Loucy (cell line): Measurements from ENCODE around the gene PRXL2A.

Experiments used
- H2AFZ ChIP-seq: fragments of 200-600 bp; sonication (generic); 2 replicates; pipeline ENCODE4 v1.6.0; 2016; ENCODE audit warnings: antibody characterized with exemption, mild to moderate bottlenecking, low read length, moderate library complexity
- H3F3A ChIP-seq: fragments of 200-600 bp; 2 replicates; pipeline ENCODE4 v1.6.0; 2016; ENCODE audit warnings: antibody characterized with exemption, low read depth, mild to moderate bottlenecking
- H3K27me3 ChIP-seq: fragments of 200-600 bp; sonication (generic); 2 replicates; pipeline ENCODE4 v1.6.1; 2014; ENCODE audit warnings: low read length, mild to moderate bottlenecking; ENCODE audit not compliant: insufficient read depth, poor library complexity, severe bottlenecking
- H3K36me3 ChIP-seq: fragments of 200-600 bp; sonication (generic); 2 replicates; pipeline ENCODE4 v1.6.1; 2016; ENCODE audit warnings: low read length; ENCODE audit not compliant: insufficient read depth
- H3K4me1 ChIP-seq: fragments of 200-600 bp; sonication (generic); 2 replicates; pipeline ENCODE4 v1.5.1; 2014; ENCODE audit warnings: low read length, mild to moderate bottlenecking; ENCODE audit not compliant: insufficient read depth, poor library complexity, severe bottlenecking
- H3K4me2 ChIP-seq: fragments of 200-600 bp; sonication (generic); 2 replicates; pipeline ENCODE4 v1.6.0; 2014; ENCODE audit warnings: antibody characterized with exemption, low read length, low read depth, mild to moderate bottlenecking; ENCODE audit not compliant: poor library complexity, severe bottlenecking
- H3K4me3 ChIP-seq: fragments of 200-600 bp; sonication (generic); 2 replicates; pipeline ENCODE4 v1.5.1; 2014; ENCODE audit warnings: low read length, mild to moderate bottlenecking, mixed read lengths; ENCODE audit not compliant: poor library complexity, severe bottlenecking
- H3K79me2 ChIP-seq: fragments of 200-600 bp; sonication (generic); 2 replicates; pipeline ENCODE4 v1.6.1; 2014; ENCODE audit warnings: low read length; ENCODE audit not compliant: insufficient read depth
- H3K9ac ChIP-seq: fragments of 200-600 bp; sonication (generic); 2 replicates; pipeline ENCODE4 v1.6.0; 2014; ENCODE audit warnings: mild to moderate bottlenecking, low read depth, low read length, moderate library complexity; ENCODE audit not compliant: poor library complexity, severe bottlenecking
- H3K9me2 ChIP-seq: fragments of 200-600 bp; sonication (generic); replicated peaks from 2 replicates; pipeline ENCODE4 v1.6.1; 2016; ENCODE audit warnings: low read depth, low read length, mixed read lengths
- H3K9me3 ChIP-seq: fragments of 200-600 bp; sonication (generic); 2 replicates; pipeline ENCODE4 v1.6.1; 2014; ENCODE audit warnings: mild to moderate bottlenecking, antibody characterized with exemption, low read length, low read depth; ENCODE audit not compliant: insufficient read depth
- H4K20me1 ChIP-seq: fragments of 200-600 bp; sonication (generic); 2 replicates; pipeline ENCODE4 v1.6.0; 2014; ENCODE audit warnings: antibody characterized with exemption, low read length, mild to moderate bottlenecking; ENCODE audit not compliant: insufficient read depth, poor library complexity, severe bottlenecking
- EZH2phosphoT487 ChIP-seq: fragments of 200-600 bp; IDR thresholded peaks from 2 replicates; pipeline ENCODE4 v1.6.1; 2018; ENCODE audit warnings: antibody characterized with exemption, mild to moderate bottlenecking, moderate library complexity, borderline replicate concordance
- TF ChIP-seq, protein P1 (sequence below): fragments of 200-600 bp; sonication (generic); conservative IDR thresholded peaks from 2 replicates; pipeline ENCODE4 v1.5.1; 2014; ENCODE audit warnings: mild to moderate bottlenecking, antibody characterized with exemption, low read length

The PRXL2A gene

DNA sequence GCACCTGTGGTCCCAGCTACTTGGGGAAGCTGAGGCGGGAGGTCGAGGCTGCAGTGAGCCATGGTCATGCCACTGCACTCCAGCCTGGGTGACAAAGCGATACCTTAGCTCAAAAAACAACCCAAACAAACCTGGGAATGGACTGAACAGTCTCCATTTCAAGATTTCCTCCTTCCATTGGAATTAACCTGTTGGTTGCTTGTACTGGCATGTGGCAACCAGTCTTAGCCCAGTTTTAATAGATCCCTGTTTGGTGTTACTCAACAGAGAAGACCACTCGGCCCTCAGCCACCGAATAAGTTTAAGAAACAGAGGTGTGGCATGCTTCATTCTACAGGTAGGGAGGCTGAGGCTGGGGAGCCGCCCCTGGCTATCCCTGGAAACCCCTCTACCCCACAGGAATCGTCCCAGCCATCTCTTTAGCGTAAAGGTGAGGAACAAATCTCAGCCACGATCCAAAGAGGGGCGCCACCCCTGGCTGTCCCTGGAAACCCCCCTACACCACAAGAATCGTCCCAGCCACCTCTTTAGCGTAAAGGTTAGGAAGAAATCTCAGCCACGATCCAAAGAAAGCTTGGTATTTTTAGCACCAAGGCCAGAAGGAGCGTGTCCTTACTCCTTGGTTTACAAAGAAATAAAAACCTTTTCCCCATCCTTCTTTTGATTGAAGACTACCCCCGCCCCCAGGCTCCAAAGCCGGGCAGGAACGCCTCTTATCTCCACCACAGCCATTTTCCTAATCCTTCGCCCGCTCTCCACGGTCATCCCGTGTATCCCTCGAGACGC lies 44.9 kb downstream of the PRXL2A start:
- Histone ChIP-seq H3F3A (peaks cover 15% of the 10 kb centered on the region; the same call in 1 of the 2 replicates), H4K20me1 (peaks cover 26% of the 10 kb centered on the region), H3K27me3 (no peaks in the 10 kb centered on the region), H3K9ac (no peak overlapping the region), H3K9me2 (no peaks in the 10 kb centered on the region), H3K4me2 (peak overlapping the region; percentile 59), H2AFZ (peak overlapping the region; percentile 83), H3K79me2 (peaks cover 36% of the 10 kb centered on the region), H3K36me3 (no peaks in the 10 kb centered on the region), H3K4me1 (peaks cover 24% of the 10 kb centered on the region), H3K4me3 (peak overlapping the region; percentile 65), H3K9me3 (no peaks in the 10 kb centered on the region)
- no peak for TF ChIP-seq EZH2phosphoT487
- TF ChIP-seq, protein P1, sequence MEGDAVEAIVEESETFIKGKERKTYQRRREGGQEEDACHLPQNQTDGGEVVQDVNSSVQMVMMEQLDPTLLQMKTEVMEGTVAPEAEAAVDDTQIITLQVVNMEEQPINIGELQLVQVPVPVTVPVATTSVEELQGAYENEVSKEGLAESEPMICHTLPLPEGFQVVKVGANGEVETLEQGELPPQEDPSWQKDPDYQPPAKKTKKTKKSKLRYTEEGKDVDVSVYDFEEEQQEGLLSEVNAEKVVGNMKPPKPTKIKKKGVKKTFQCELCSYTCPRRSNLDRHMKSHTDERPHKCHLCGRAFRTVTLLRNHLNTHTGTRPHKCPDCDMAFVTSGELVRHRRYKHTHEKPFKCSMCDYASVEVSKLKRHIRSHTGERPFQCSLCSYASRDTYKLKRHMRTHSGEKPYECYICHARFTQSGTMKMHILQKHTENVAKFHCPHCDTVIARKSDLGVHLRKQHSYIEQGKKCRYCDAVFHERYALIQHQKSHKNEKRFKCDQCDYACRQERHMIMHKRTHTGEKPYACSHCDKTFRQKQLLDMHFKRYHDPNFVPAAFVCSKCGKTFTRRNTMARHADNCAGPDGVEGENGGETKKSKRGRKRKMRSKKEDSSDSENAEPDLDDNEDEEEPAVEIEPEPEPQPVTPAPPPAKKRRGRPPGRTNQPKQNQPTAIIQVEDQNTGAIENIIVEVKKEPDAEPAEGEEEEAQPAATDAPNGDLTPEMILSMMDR: no peak

DNA sequence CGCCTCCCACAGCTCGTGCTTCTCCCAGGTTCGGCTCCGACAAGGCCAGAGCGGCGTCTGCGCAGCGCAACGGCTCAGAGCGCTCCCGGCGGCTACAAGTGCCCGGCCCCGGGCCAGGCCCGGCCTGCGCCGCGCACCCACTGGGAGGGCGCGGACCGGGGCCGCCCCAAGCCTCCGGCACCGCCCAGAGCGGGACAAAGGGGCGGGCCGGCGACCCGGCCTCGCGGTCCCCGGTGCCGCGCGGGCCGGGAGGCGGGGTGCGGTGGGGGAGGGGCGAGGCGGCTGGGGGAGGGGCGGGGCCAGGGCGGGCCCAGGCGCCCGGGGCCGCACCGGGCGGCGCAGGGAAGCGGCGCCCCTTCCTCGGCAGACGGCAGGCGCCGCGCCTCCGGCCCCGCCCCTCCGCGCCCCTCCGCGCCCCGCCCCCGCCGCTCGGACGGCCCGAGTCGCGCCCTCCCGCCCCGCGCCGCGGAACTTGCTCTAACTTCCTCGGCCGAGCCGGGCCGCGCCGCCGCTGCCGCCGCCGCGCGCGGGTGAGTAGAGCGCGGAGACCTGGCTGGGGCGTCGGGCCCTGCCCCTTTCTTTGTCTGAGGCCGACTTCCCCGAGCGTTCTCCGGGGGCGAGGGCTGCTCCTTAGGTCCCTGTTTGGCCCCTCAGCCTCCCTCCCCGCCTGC lies 45.6 kb downstream of the PRXL2A start, which contains the start of gene TSPAN14:
TSS of gene TSPAN14 (plus strand) at position 469 of the 671 bp plus-strand sequence. CDS start 34,924 bp downstream, outside the sequence.
- H3K79me2 ChIP-seq: peaks cover 42% of the 10 kb centered on the region
- no peaks in the 10 kb centered on the region for H3K9me2 ChIP-seq
- peak within 1 kb of the TSS; percentile 93 for H3K4me3 ChIP-seq
- peaks cover 31% of the 10 kb centered on the region for H4K20me1 ChIP-seq
- H3K9me3 ChIP-seq: no peaks in the 10 kb centered on the region
- peaks cover 15% of the 10 kb centered on the region; the same call in 1 of the 2 replicates for H3F3A ChIP-seq
- peak within 1 kb of the TSS; percentile 83 for H2AFZ ChIP-seq
- peak within 1 kb of the TSS; percentile 84 for H3K9ac ChIP-seq
- H3K4me2 ChIP-seq: peak within 1 kb of the TSS; percentile 96
- H3K36me3 ChIP-seq: no peaks in the 10 kb centered on the region
- H3K4me1 ChIP-seq: peaks cover 31% of the 10 kb centered on the region
- H3K27me3 ChIP-seq: no peaks in the 10 kb centered on the region
- no peak for TF ChIP-seq EZH2phosphoT487

DNA sequence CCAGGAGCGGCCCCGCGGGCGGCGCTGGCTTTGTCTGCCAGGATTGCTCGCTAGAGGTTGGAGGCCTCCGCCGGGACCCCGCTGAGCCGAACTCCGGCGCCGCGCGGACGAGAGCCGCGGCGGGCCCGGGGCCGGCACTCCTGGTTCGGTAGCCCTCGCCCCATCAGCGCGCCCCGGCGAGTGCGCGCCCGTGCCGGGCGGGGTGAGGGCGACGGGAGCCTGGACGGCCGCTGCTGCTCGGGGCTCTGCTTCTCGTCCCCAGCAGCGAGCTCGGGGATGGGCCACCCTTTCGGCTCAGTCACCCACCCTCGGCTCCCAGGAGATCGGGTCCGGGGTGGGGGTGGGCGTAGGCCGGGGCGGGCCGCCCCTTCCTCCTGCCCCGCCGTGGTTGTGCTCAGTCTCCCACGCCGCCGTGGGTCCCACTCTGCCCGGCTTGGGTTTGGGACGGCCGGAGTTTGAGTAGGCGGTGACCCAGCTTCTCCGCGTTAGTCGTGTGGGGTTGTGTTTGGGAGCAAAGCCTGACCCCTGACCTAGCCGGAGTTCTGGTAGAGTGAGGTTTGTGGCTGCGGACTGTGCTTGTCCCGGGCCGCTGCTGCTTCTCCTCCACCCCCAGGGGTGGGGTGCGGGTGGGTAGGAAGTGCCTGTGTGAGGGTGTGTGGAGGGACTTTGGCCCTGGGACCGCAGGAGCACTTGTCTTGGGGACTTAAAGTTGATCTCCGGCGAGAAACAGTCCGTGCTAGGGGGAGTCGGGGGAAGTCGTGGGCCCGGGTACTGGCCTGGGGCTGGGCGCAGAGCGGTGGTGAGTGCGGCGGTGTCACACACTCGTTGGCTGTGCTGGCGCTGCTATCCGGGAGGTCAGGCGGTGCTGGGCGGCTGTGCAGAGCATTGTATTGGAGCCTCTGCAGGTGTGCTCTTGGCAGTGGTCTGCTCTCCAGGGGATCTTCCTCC lies 46.4 kb downstream of the PRXL2A start:
- Histone ChIP-seq H3K9me3 (no peaks in the 10 kb centered on the region), H3K9ac (peak overlapping the region; percentile 84), H3K4me3 (peak overlapping the region; percentile 93), H3K36me3 (no peaks in the 10 kb centered on the region), H3K4me2 (peak overlapping the region; percentile 96), H3K4me1 (peaks cover 37% of the 10 kb centered on the region), H3K79me2 (peaks cover 48% of the 10 kb centered on the region), H3F3A (peaks cover 15% of the 10 kb centered on the region; the same call in 1 of the 2 replicates), H2AFZ (peak overlapping the region; percentile 70), H3K27me3 (no peaks in the 10 kb centered on the region), H4K20me1 (peaks cover 37% of the 10 kb centered on the region), H3K9me2 (no peaks in the 10 kb centered on the region)
- TF ChIP-seq, protein P1: no peak
- no peak for TF ChIP-seq EZH2phosphoT487
